HG02840 (cell line): ENCODE data around the gene DEAF1.
"Not testable (repeated sequence)": the region's sequence is repeated elsewhere in the genome, so short reads cannot be mapped to it uniquely, and the experiment has no call there.

ENCODE experiments used
- ATAC-seq: cut with Tn5 transposase; IDR thresholded peaks from one replicate; pipeline ENCODE4 v1.9.1; 2021; ENCODE audit warnings: mild to moderate bottlenecking, moderate library complexity, moderate number of reproducible peaks; ENCODE audit not compliant: unreplicated experiment, low FRiP score

Gene DEAF1

GRCh38 chr11:650482-650881 lies 44.5 kb downstream of the DEAF1 start:
- ATAC-seq, result no peak

- not testable (repeated sequence) for ATAC-seq
Measured at GRCh38 chr11:647672-648158, 47.3 kb downstream of the DEAF1 start.

- ATAC-seq, result no peak
Measured at GRCh38 chr11:646214-646613, 48.8 kb downstream of the DEAF1 start.

GRCh38 chr11:645536-645935 lies 49.5 kb downstream of the DEAF1 start:
- no peak for ATAC-seq

GRCh38 chr11:643849-644738 lies 50.9 kb downstream of the DEAF1 start:
- no peak for ATAC-seq

GRCh38 chr11:643366-643765 lies 51.7 kb downstream of the DEAF1 start:
- ATAC-seq, result no peak

GRCh38 chr11:641806-642370 lies 53.1 kb downstream of the DEAF1 start:
- no peak for ATAC-seq

GRCh38 chr11:640021-640706 lies 54.9 kb downstream of the DEAF1 start:
- ATAC-seq, result no peak

GRCh38 chr11:639332-639955 lies 55.6 kb downstream of the DEAF1 start:
- ATAC-seq, result no peak

- no peak for ATAC-seq
Measured at GRCh38 chr11:638631-639331, 56.2 kb downstream of the DEAF1 start.

GRCh38 chr11:637593-638521 lies 57.2 kb downstream of the DEAF1 start:
- ATAC-seq, result no peak

- no peak for ATAC-seq
Measured at GRCh38 chr11:637333-637592, 57.8 kb downstream of the DEAF1 start.

GRCh38 chr11:636511-637332 lies 58.3 kb downstream of the DEAF1 start, which contains the start of gene DRD4:
Gene DRD4 (plus strand): TSS chr11:637269. CDS start chr11:637305, 36 bp downstream.
- ATAC-seq, result no peak

GRCh38 chr11:635945-636510 lies 59.0 kb downstream of the DEAF1 start:
- ATAC-seq, result no peak

- no peak for ATAC-seq
Measured at GRCh38 chr11:630871-631270, 64.2 kb downstream of the DEAF1 start.

GRCh38 chr11:629237-629583 lies 65.8 kb downstream of the DEAF1 start:
- ATAC-seq, result no peak

GRCh38 chr11:628056-628455 lies 67.0 kb downstream of the DEAF1 start:
- no peak for ATAC-seq

- ATAC-seq, result no peak
Measured at GRCh38 chr11:627308-627576, 67.8 kb downstream of the DEAF1 start.
